DMS114 treated with DMSO at 0.1 percent for 48 hours (cell line): ENCODE measurements around the gene TMPRSS6.

Experiments used
- DNase-seq: peaks from one replicate; lab custom pipeline; 2025; ENCODE audit not compliant: unreplicated experiment; lab: John Stamatoyannopoulos, UW

TMPRSS6 gene

GRCh38 chr22:37054056-37054395, 55.5 kb downstream of the TMPRSS6 start:
- no peak for DNase-seq

GRCh38 chr22:37053310-37054055, 56.0 kb downstream of the TMPRSS6 start:
- no peak for DNase-seq

GRCh38 chr22:37052386-37053309, 56.9 kb downstream of the TMPRSS6 start:
- DNase-seq = no peak

- peak; percentile 9 for DNase-seq
Observed at GRCh38 chr22:37051391-37052385, 57.8 kb downstream of the TMPRSS6 start, which contains the start of gene KCTD17. Gene KCTD17, plus strand, starts transcription at chr22:37051742. Its CDS starts 19 bp downstream, at chr22:37051761.

- DNase-seq = no peak
Observed at GRCh38 chr22:37050913-37051312, 58.6 kb downstream of the TMPRSS6 start.

GRCh38 chr22:37049224-37049623, 60.3 kb downstream of the TMPRSS6 start:
- DNase-seq = no peak

GRCh38 chr22:37048133-37048532, 61.4 kb downstream of the TMPRSS6 start:
- no peak for DNase-seq

GRCh38 chr22:37047006-37047405, 62.5 kb downstream of the TMPRSS6 start:
- DNase-seq = no peak

GRCh38 chr22:37046589-37046988, 62.9 kb downstream of the TMPRSS6 start:
- DNase-seq = no peak

GRCh38 chr22:37045958-37046357, 63.6 kb downstream of the TMPRSS6 start:
- no peak for DNase-seq

GRCh38 chr22:37044634-37045625, 64.6 kb downstream of the TMPRSS6 start:
- DNase-seq = no peak

- no peak for DNase-seq
Observed at GRCh38 chr22:37043828-37044538, 65.5 kb downstream of the TMPRSS6 start.

GRCh38 chr22:37043209-37043827, 66.2 kb downstream of the TMPRSS6 start:
- no peak for DNase-seq

- DNase-seq = no peak
Observed at GRCh38 chr22:37039466-37039865, 70.0 kb downstream of the TMPRSS6 start.

GRCh38 chr22:37037669-37038068, 71.8 kb downstream of the TMPRSS6 start:
- DNase-seq = no peak

GRCh38 chr22:37036655-37037377, 72.7 kb downstream of the TMPRSS6 start:
- DNase-seq = no peak

GRCh38 chr22:37033605-37034430, 75.7 kb downstream of the TMPRSS6 start:
- DNase-seq = no peak
